Spleen (tissue), 7 donors: ENCODE measurements around the gene DAPK1.

Experiments
- POLR2A ChIP-seq, 3 donors: fragments of 450-650 bp; IDR thresholded peaks; one replicate each; pipeline ENCODE4 v1.5.1; 2017; ENCODE audit warnings: antibody characterized with exemption in 3 of 3, mild to moderate bottlenecking in 1 of 3
- POLR2AphosphoS5 ChIP-seq, 3 donors: sonication (generic); formaldehyde crosslinking; IDR thresholded peaks; one replicate each; pipeline ENCODE4 v1.5.1; 2017; ENCODE audit warnings: antibody characterized with exemption in 3 of 3
- TF ChIP-seq, protein P1 (sequence below), 11 experiments: fragments of 200-600 bp in 7 of 11; fragments of 450-650 bp in 4 of 11; sonication (generic) in 4 of 11; IDR thresholded peaks in 8 of 11; conservative IDR thresholded peaks in 3 of 11; 1 replicate in 7 of 11; 2 replicates in 4 of 11; pipeline versions ENCODE4 v1.4.0 to v1.8.0; 2016 to 2021; ENCODE audit warnings: antibody characterized with exemption in 11 of 11, inconsistent platforms in 4 of 11, mild to moderate bottlenecking in 1 of 11
- donor health status: DM: no; HTN: no; CAD: no; lungs with moderate emphysema.
- donor health status: DM: no; HTN: no; CAD: no.
- donor health status: DM: no; HTN: no; CAD: no.

DNA sequence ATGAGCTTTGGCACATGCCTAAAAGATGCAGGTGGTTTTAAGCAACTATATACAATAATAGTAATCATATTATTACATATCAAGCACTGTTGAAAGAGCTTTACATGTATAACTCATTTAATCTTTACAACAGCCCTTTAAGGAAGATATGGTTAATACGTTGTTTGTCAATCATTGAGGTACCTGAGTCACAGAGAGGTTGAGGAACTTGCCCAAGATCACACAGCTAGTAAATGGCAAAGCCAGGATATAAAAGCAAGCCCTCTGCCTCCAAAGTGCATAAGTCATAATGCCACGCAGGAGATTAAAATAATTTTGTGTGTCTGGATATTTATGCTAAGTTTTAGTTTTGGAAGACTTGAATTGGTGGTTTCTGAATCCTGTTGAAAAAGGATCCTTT, 90.2 kb downstream of the DAPK1 start:
- TF ChIP-seq, protein P1, sequence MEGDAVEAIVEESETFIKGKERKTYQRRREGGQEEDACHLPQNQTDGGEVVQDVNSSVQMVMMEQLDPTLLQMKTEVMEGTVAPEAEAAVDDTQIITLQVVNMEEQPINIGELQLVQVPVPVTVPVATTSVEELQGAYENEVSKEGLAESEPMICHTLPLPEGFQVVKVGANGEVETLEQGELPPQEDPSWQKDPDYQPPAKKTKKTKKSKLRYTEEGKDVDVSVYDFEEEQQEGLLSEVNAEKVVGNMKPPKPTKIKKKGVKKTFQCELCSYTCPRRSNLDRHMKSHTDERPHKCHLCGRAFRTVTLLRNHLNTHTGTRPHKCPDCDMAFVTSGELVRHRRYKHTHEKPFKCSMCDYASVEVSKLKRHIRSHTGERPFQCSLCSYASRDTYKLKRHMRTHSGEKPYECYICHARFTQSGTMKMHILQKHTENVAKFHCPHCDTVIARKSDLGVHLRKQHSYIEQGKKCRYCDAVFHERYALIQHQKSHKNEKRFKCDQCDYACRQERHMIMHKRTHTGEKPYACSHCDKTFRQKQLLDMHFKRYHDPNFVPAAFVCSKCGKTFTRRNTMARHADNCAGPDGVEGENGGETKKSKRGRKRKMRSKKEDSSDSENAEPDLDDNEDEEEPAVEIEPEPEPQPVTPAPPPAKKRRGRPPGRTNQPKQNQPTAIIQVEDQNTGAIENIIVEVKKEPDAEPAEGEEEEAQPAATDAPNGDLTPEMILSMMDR (IDR thresholded peaks at IDR 0.05 in 8 of 11, conservative IDR thresholded peaks at IDR 0.05 in 3 of 11) = no peak
- no peak for TF ChIP-seq POLR2A (IDR thresholded peaks at IDR 0.05)
- TF ChIP-seq POLR2AphosphoS5 (IDR thresholded peaks at IDR 0.05) = no peak
